HG02763 (cell line): ENCODE measurements around the gene KDM1A.

Source experiments
- ATAC-seq: cut with Tn5 transposase; IDR thresholded peaks from one replicate; pipeline ENCODE4 v1.9.1; 2021; ENCODE audit warnings: mild to moderate bottlenecking, moderate library complexity; ENCODE audit not compliant: unreplicated experiment

KDM1A gene

GRCh38 chr1:23129846-23130245 lies 110.6 kb downstream of the KDM1A start:
- no peak for ATAC-seq

DNA sequence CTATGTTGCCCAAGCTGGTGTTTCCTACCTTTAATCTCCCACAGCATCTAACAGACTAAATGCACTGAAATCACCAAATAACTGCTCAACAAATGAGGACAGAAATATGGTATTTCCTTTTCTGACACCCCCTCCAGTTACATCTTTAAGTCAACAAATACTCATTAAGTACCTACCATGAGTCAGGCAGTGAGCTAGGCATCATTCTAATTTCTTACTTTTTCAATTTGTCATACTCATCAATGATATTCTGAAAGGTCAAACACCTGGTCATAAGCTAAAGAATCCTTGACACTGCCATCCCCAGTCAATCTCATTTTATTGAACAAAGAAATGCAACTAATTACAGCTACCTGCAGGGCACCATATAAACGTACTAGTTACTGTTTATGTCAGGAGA lies 112.8 kb downstream of the KDM1A start:
- ATAC-seq: no peak
